ENCODE data around the gene RHOD. TPM values are rescaled to one million over a fixed set of nuclear protein-coding genes. Genes with fewer than 3 reads are reported as not detected.

Gene RHOD
- total RNA-seq, 3 donors from 2014 or later, result 27.2 to 30.5 (median 28.1) TPM

DNA sequence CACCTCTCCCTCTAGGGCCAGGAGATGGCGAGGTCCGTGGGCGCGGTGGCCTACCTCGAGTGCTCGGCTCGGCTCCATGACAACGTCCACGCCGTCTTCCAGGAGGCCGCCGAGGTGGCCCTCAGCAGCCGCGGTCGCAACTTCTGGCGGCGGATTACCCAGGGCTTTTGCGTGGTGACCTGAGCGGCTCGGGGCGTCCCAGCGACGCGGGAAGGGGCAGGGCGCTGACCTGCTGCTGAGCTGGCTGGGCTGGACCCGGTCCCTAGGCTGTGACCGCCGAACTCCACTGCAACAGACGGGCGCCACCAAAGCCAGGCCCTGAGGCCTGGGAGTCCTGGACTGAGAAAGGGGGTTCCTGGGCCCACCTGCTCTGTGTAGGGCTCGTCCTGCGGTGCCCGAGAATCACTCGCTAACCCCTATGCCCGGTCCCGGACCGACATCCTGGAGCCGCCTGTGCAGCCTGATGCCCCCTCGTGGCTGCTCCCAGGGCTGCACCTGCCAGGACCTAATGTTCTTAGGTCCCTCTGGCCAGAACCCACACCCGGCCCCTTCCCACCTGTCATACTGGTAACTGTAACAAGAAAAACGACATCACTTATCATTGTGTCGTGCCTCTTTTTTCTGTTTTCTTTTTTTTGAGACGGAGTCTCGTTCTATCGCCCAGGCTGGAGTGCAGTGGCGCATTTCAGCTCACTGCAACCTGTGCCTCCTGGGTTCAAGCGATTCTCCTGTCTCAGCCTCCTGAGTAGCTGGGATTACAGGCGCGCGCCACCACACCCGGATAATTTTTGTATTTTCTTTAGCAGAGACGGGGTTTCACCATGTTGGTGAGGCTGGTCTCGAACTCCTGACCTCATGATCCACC, 15.0 kb downstream of the RHOD start:
- DNase-seq (ENCODE audit: low spot score in 2 of 2), result no peak
- no peaks in the 10 kb centered on the region for H3K9me3 ChIP-seq
- TF ChIP-seq POLR2A (IDR thresholded peaks at IDR 0.05) (no peak), POLR2AphosphoS5 (IDR thresholded peaks at IDR 0.05) (no peak)
- TF ChIP-seq, protein P1, sequence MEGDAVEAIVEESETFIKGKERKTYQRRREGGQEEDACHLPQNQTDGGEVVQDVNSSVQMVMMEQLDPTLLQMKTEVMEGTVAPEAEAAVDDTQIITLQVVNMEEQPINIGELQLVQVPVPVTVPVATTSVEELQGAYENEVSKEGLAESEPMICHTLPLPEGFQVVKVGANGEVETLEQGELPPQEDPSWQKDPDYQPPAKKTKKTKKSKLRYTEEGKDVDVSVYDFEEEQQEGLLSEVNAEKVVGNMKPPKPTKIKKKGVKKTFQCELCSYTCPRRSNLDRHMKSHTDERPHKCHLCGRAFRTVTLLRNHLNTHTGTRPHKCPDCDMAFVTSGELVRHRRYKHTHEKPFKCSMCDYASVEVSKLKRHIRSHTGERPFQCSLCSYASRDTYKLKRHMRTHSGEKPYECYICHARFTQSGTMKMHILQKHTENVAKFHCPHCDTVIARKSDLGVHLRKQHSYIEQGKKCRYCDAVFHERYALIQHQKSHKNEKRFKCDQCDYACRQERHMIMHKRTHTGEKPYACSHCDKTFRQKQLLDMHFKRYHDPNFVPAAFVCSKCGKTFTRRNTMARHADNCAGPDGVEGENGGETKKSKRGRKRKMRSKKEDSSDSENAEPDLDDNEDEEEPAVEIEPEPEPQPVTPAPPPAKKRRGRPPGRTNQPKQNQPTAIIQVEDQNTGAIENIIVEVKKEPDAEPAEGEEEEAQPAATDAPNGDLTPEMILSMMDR (IDR thresholded peaks at IDR 0.05), result peak; percentile 41 to 61 (median 46)
- H3K27me3 ChIP-seq, result no peaks in the 10 kb centered on the region
- H3K36me3 ChIP-seq, result no peaks in the 10 kb centered on the region
- intact Hi-C loops (cut with DNase I; ENCODE audit: low total_unique reads), result no loop called here
- no peaks in the 10 kb centered on the region for H3K4me1 ChIP-seq
- H3K4me3 ChIP-seq, result peak overlapping the region in 2 of 3 donors; percentile 23 to 33
- H3K27ac ChIP-seq, result no peak overlapping the region

DNA sequence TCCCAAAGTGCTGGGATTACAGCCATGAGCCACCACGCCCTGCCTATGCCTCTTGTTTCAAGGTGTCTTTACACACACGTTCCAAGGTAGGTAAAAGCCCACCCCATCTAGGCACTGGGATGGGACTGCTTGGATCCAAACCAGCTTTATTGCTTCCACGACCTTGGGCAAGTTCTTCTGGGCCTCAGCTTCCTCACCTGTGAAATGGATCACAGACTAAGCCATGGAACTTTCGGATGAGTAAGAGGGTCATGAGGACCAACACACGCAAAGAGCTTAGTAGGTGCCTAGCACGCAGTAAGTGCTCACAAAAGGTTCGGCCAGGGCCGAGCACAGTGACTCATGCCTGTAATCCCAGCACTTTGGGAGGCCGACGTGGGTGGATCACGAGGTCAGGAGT, 15.6 kb downstream of the RHOD start:
- H3K4me3 ChIP-seq, result no peak overlapping the region

DNA sequence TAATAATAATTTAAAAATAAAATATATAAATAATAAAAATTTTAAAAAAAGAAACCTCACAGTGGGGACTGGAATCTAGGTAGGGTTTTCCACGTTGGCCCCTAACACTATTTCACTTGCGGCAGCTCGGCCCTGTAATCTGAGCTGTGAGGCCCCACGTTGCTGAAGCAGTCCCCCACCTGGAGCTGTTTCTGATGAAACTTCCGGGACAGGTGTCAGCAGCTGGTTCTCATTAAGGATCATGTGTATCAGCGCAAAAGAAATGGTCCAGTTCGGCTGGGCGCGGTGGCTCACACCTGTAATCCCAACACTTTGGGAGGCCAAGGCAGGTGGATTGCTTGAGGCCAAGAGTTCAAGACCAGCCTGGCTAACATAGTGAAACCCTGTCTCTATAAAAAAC, 17.3 kb downstream of the RHOD start:
- Histone ChIP-seq H3K4me1 (no peaks in the 10 kb centered on the region), H3K27me3 (no peaks in the 10 kb centered on the region), H3K36me3 (no peaks in the 10 kb centered on the region), H3K27ac (no peak overlapping the region), H3K9me3 (no peaks in the 10 kb centered on the region), H3K4me3 (no peak overlapping the region)
- DNase-seq (ENCODE audit: low spot score in 2 of 2), result no peak
- TF ChIP-seq POLR2A (IDR thresholded peaks at IDR 0.05) (no peak), POLR2AphosphoS5 (IDR thresholded peaks at IDR 0.05) (no peak)
- TF ChIP-seq, protein P1 (IDR thresholded peaks at IDR 0.05), result no peak
- intact Hi-C loops (cut with DNase I; ENCODE audit: low total_unique reads), result no loop called here

More for the DNA sequence above, 15.6 kb downstream of the RHOD start:
- H3K9me3 ChIP-seq, result no peaks in the 10 kb centered on the region
- H3K4me1 ChIP-seq, result no peaks in the 10 kb centered on the region
- H3K27ac ChIP-seq, result no peak overlapping the region
- DNase-seq (ENCODE audit: low spot score in 2 of 2), result no peak
- TF ChIP-seq, protein P1 (IDR thresholded peaks at IDR 0.05), result no peak
- TF ChIP-seq POLR2A (IDR thresholded peaks at IDR 0.05) (no peak), POLR2AphosphoS5 (IDR thresholded peaks at IDR 0.05) (no peak)
- no peaks in the 10 kb centered on the region for H3K27me3 ChIP-seq
- no peaks in the 10 kb centered on the region for H3K36me3 ChIP-seq
- intact Hi-C loops (cut with DNase I; ENCODE audit: low total_unique reads), result no loop called here

DNA sequence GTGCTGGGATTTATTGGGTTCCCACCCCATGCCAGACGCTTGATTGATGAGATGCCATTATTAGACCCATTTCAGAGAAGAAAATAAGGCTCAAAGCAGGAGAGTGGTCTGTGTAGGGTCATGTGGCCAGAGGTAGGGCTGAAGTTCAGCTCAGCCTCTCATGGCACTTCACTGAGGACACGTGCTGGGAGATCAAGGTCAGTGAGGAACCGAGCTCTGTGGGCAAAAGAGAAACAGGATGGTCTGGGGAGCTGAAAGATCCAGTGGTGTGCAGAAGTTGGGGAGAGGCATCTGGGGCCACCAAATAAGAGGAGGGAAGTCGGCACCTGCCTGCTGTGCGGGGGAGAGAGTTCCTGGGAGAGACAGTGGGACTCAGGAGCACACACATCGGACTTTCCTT, 19.6 kb downstream of the RHOD start:
- no peak for DNase-seq (ENCODE audit: low spot score in 2 of 2)
- intact Hi-C loops (cut with DNase I; ENCODE audit: low total_unique reads), result no loop called here
- no peak overlapping the region for H3K27ac ChIP-seq
- H3K4me3 ChIP-seq, result no peak overlapping the region
- TF ChIP-seq, protein P1 (IDR thresholded peaks at IDR 0.05), result no peak
- TF ChIP-seq POLR2AphosphoS5 (IDR thresholded peaks at IDR 0.05), result no peak
- TF ChIP-seq POLR2A (IDR thresholded peaks at IDR 0.05), result no peak
- no peaks in the 10 kb centered on the region for H3K4me1 ChIP-seq
- H3K9me3 ChIP-seq, result no peaks in the 10 kb centered on the region
- H3K36me3 ChIP-seq, result no peaks in the 10 kb centered on the region
- H3K27me3 ChIP-seq, result no peaks in the 10 kb centered on the region

DNA sequence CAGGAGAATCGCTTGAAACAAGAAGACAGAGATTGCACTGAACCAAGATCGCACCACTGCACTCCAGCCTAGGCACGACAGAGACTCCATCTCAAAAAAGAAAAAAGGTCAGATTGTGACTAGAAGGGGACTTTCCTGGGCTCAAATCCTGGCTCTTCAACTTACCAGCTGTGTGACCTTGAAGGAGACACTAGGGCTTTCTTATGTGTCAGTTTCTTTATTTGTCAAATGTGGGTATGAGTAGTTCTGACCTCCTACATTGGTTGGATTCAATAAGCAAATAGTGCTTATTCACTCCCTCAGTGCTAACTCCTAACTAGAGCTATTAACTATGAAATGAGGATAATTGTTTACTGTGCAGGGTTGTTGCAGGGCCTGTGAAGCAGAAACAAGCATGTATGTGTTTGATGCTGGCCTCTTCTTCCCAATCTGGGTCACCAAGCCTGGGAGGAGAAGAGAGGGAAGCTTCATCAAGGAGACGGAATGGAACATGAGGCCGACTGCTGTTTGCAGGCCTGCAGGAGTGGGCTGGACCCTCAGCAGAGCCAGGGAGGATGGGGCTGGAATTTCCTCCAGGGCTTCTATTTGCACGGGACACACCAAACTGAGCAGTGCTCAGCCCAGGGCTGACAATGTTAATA, 22.5 kb downstream of the RHOD start:
- Histone ChIP-seq H3K36me3 (no peaks in the 10 kb centered on the region), H3K9me3 (no peaks in the 10 kb centered on the region), H3K4me1 (no peaks in the 10 kb centered on the region), H3K27me3 (no peaks in the 10 kb centered on the region), H3K27ac (no peak overlapping the region), H3K4me3 (no peak overlapping the region)
- no peak for DNase-seq (ENCODE audit: low spot score in 2 of 2)
- intact Hi-C loops (cut with DNase I; ENCODE audit: low total_unique reads), result no loop called here
- TF ChIP-seq POLR2AphosphoS5 (IDR thresholded peaks at IDR 0.05) (no peak), POLR2A (IDR thresholded peaks at IDR 0.05) (no peak)
- TF ChIP-seq, protein P1 (IDR thresholded peaks at IDR 0.05), result no peak
